ENCODE results near the gene DNAJC16.
"Not testable (repeated sequence)": the region's sequence is repeated elsewhere in the genome, so short reads cannot be mapped to it uniquely, and the experiment has no call there.

DNAJC16 gene

GRCh38 chr1:15485636-15486035 lies 41.0 kb upstream of the DNAJC16 start:
- POLR2A ChIA-PET (ENCODE audit: low non-redundant PET) = no interaction called here
- CTCF ChIA-PET = no interaction called here
- TF ChIP-seq CTCF (conservative IDR thresholded peaks at IDR 0.05; ENCODE audit: low read depth) = no peak
- DNase-seq (ENCODE audit: low spot score) = no peak
- H3K27ac ChIP-seq = no peak overlapping the region

- DNase-seq (ENCODE audit: low spot score); H3K27ac ChIP-seq; POLR2A ChIA-PET (ENCODE audit: low non-redundant PET): not testable (repeated sequence)
- CTCF ChIA-PET = interaction anchor here (0.9 kb wide), 1 partner anchor 15 kb away, joined by 3 read pairs; no protein-coding TSS in a partner anchor
Measured at GRCh38 chr1:15486844-15487610, 39.6 kb upstream of the DNAJC16 start.

- H3K27ac ChIP-seq = no peak overlapping the region
- no peak for DNase-seq (ENCODE audit: low spot score)
- CTCF ChIA-PET = interaction anchor here (0.6 kb wide), 2 partner anchors 13 to 254 kb away, joined by 3 to 4 read pairs; partner anchors contain the start of gene TMEM82
- POLR2A ChIA-PET (ENCODE audit: low non-redundant PET) = no interaction called here
- no peak for TF ChIP-seq CTCF (conservative IDR thresholded peaks at IDR 0.05; ENCODE audit: low read depth)
Measured at GRCh38 chr1:15488371-15488770, 38.3 kb upstream of the DNAJC16 start.

GRCh38 chr1:15489052-15489736 lies 37.5 kb upstream of the DNAJC16 start:
- no peak overlapping the region for H3K27ac ChIP-seq
- CTCF ChIA-PET = no interaction called here
- POLR2A ChIA-PET (ENCODE audit: low non-redundant PET) = no interaction called here
- no peak for DNase-seq (ENCODE audit: low spot score)
- TF ChIP-seq CTCF (conservative IDR thresholded peaks at IDR 0.05; ENCODE audit: low read depth) = no peak

- CTCF ChIA-PET = interaction anchor here (0.6 to 1.6 kb wide), 3 partner anchors 19 to 463 kb away, joined by 3 read pairs; no protein-coding TSS in a partner anchor
- DNase-seq (ENCODE audit: low spot score); POLR2A ChIA-PET (ENCODE audit: low non-redundant PET); H3K27ac ChIP-seq: not testable (repeated sequence)
Measured at GRCh38 chr1:15491010-15491409, 35.6 kb upstream of the DNAJC16 start.

- no peak overlapping the region for H3K27ac ChIP-seq
- POLR2A ChIA-PET (ENCODE audit: low non-redundant PET) = no interaction called here
- CTCF ChIA-PET = interaction anchor here (1.6 kb wide), 1 partner anchor 21 kb away, joined by 3 read pairs; no protein-coding TSS in a partner anchor
- no peak for DNase-seq (ENCODE audit: low spot score)
- no peak for TF ChIP-seq CTCF (conservative IDR thresholded peaks at IDR 0.05; ENCODE audit: low read depth)
Measured at GRCh38 chr1:15492596-15492995, 34.1 kb upstream of the DNAJC16 start.

- POLR2A ChIA-PET (ENCODE audit: low non-redundant PET) = interaction anchor here (0.7 kb wide), 1 partner anchor 21 kb away, joined by 5 read pairs; no protein-coding TSS in a partner anchor
- H3K27ac ChIP-seq = no peak overlapping the region
- no peak for TF ChIP-seq CTCF (conservative IDR thresholded peaks at IDR 0.05; ENCODE audit: low read depth)
- CTCF ChIA-PET = no interaction called here
- DNase-seq (ENCODE audit: low spot score) = no peak
Measured at GRCh38 chr1:15493869-15494390, 32.7 kb upstream of the DNAJC16 start.

Measured in RWPE1 (cell line).